ENCODE data around the gene MMEL1.

MMEL1 gene

GRCh38 chr1:2543543-2544092 is 89.2 kb downstream of the MMEL1 start:
- TF ChIP-seq, protein P1, sequence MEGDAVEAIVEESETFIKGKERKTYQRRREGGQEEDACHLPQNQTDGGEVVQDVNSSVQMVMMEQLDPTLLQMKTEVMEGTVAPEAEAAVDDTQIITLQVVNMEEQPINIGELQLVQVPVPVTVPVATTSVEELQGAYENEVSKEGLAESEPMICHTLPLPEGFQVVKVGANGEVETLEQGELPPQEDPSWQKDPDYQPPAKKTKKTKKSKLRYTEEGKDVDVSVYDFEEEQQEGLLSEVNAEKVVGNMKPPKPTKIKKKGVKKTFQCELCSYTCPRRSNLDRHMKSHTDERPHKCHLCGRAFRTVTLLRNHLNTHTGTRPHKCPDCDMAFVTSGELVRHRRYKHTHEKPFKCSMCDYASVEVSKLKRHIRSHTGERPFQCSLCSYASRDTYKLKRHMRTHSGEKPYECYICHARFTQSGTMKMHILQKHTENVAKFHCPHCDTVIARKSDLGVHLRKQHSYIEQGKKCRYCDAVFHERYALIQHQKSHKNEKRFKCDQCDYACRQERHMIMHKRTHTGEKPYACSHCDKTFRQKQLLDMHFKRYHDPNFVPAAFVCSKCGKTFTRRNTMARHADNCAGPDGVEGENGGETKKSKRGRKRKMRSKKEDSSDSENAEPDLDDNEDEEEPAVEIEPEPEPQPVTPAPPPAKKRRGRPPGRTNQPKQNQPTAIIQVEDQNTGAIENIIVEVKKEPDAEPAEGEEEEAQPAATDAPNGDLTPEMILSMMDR (IDR thresholded peaks at IDR 0.05; ENCODE audit: poor library complexity, severe bottlenecking) = no peak
- Histone ChIP-seq H3K36me3 (ENCODE audit: low read depth) (no peaks in the 10 kb centered on the region), H3K27ac (ENCODE audit: poor library complexity, severe bottlenecking) (no peak overlapping the region), H3K4me1 (ENCODE audit: insufficient read depth, poor library complexity, severe bottlenecking) (peaks cover 5% of the 10 kb centered on the region), H3K4me3 (ENCODE audit: severe bottlenecking) (no peak overlapping the region), H3K27me3 (ENCODE audit: insufficient read depth, poor library complexity, severe bottlenecking) (no peaks in the 10 kb centered on the region), H3K9me3 (ENCODE audit: severe bottlenecking) (no peaks in the 10 kb centered on the region)
- no peak for ATAC-seq (ENCODE audit: low read depth)
- no peak for DNase-seq (ENCODE audit: low spot score)

DNA sequence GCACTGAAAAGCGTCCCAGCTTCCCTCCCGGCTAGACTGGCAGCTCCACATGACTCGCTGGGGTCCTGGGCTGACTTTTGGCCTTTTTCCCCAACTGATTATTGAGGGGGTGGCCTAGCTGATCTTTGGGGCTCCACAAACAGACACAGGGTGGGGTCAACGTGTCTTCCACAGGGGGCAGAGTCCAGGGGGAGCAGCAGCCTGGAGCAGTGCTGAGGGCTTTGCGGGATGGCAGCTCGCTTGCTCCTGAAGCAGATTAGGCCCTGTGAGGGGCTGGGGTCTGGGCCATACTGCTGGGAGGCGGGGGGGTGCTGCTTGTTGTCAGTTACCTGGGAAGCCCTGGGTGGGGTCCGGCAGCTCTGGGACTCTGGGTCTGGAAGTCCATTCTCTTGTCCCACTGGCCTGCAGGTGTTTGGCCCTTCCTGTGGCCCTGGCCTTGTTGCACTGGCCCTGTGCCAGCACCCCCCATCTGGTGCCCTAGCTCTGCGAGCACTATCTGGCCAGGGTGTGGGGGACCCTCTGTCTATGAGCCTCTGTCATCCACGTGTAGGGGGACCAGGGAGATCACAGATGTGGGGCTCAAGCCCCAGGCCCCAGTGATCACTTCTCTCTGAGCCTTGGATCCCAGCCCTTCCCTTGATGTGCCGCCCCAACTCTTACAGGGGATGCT is 90.4 kb downstream of the MMEL1 start:
- DNase-seq (ENCODE audit: low spot score) = no peak
- Histone ChIP-seq H3K36me3 (ENCODE audit: low read depth) (no peaks in the 10 kb centered on the region), H3K27ac (ENCODE audit: poor library complexity, severe bottlenecking) (no peak overlapping the region), H3K9me3 (ENCODE audit: severe bottlenecking) (no peaks in the 10 kb centered on the region), H3K4me3 (ENCODE audit: severe bottlenecking) (no peak overlapping the region), H3K27me3 (ENCODE audit: insufficient read depth, poor library complexity, severe bottlenecking) (no peaks in the 10 kb centered on the region), H3K4me1 (ENCODE audit: insufficient read depth, poor library complexity, severe bottlenecking) (peaks cover 4% of the 10 kb centered on the region)
- TF ChIP-seq, protein P1 (IDR thresholded peaks at IDR 0.05; ENCODE audit: poor library complexity, severe bottlenecking) = no peak
- ATAC-seq (ENCODE audit: low read depth) = no peak

DNA sequence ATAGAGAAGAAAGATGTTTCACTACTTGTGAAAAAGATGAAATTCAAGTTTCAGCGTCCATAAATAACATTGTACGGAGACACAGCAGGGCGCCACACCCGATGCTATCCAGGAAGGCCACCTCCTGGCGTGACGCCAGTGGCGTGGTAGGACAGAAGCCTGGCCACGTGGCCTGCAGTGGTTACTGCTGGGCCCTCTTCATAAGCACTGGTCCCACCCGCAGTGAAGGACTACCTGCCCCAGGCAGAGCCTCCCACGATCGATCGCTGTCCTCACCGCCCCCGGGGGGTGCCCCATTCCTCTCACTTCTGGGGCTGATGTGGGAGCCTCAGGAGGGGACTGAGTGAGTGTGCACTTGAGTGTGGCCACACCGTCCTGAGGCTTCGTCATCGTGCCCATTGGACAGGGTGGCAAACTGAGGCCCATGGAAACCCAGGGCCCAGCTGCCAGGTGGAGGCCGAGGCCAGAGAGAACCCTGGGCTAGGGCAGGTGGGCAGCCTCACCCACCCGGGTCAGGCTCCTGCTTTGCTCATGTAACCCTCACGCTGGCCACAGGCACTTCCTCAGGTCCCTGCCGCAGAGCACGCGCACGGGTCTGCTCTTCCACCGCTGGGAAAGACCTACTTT is 91.1 kb downstream of the MMEL1 start:
- H3K27ac ChIP-seq (ENCODE audit: poor library complexity, severe bottlenecking) = no peak overlapping the region
- H3K4me3 ChIP-seq (ENCODE audit: severe bottlenecking) = no peak overlapping the region
- ATAC-seq (ENCODE audit: low read depth) (no peak), DNase-seq (ENCODE audit: low spot score) (no peak)
- no peaks in the 10 kb centered on the region for H3K9me3 ChIP-seq (ENCODE audit: severe bottlenecking)
- H3K4me1 ChIP-seq (ENCODE audit: insufficient read depth, poor library complexity, severe bottlenecking) = peaks cover 9% of the 10 kb centered on the region
- H3K36me3 ChIP-seq (ENCODE audit: low read depth) = no peaks in the 10 kb centered on the region
- no peaks in the 10 kb centered on the region for H3K27me3 ChIP-seq (ENCODE audit: insufficient read depth, poor library complexity, severe bottlenecking)
- TF ChIP-seq, protein P1 (IDR thresholded peaks at IDR 0.05; ENCODE audit: poor library complexity, severe bottlenecking) = no peak

GRCh38 chr1:2540816-2541492 is 91.9 kb downstream of the MMEL1 start:
- TF ChIP-seq, protein P1 (IDR thresholded peaks at IDR 0.05; ENCODE audit: poor library complexity, severe bottlenecking) = no peak
- H3K4me3 ChIP-seq (ENCODE audit: severe bottlenecking) = no peak overlapping the region
- H3K27me3 ChIP-seq (ENCODE audit: insufficient read depth, poor library complexity, severe bottlenecking) = no peaks in the 10 kb centered on the region
- no peak for DNase-seq (ENCODE audit: low spot score)
- H3K36me3 ChIP-seq (ENCODE audit: low read depth) = no peaks in the 10 kb centered on the region
- no peak for ATAC-seq (ENCODE audit: low read depth)
- no peak overlapping the region for H3K27ac ChIP-seq (ENCODE audit: poor library complexity, severe bottlenecking)
- no peaks in the 10 kb centered on the region for H3K9me3 ChIP-seq (ENCODE audit: severe bottlenecking)
- H3K4me1 ChIP-seq (ENCODE audit: insufficient read depth, poor library complexity, severe bottlenecking) = peaks cover 12% of the 10 kb centered on the region

Measured in RWPE2 (cell line).